Calu3 (cell line): ENCODE data around the gene LPCAT1. TPM values are rescaled to one million over a fixed set of nuclear protein-coding genes. Genes with fewer than 3 reads are reported as not detected.

Experiments used
- BruUV-seq: library from RNA; stranded (reverse); fragments of 400-500 nt; replicated peaks from 2 replicates; lab custom pipeline; 2021; lab: Mats Ljungman, UMichigan
- CTCF ChIA-PET: fragments of 300-600 bp; sonication (Branson Sonifier 250); formaldehyde crosslinking; loops from one replicate; lab custom pipeline; 2022; ENCODE audit warnings: antibody characterized with exemption; lab: Charles Lee
- DNase-seq: peaks from one replicate; pipeline ENCODE4 v3.0.0; 2022
- H3K27ac Mint-ChIP-seq: one replicate; pipeline ENCODE4 v1.8.0; 2022; ENCODE audit warnings: mixed read lengths; ENCODE audit not compliant: unreplicated experiment
- H3K27me3 Mint-ChIP-seq: one replicate; pipeline ENCODE4 v1.8.0; 2022; ENCODE audit warnings: mixed read lengths; ENCODE audit not compliant: unreplicated experiment
- H3K36me3 Mint-ChIP-seq: one replicate; pipeline ENCODE4 v1.8.0; 2022; ENCODE audit warnings: mild to moderate bottlenecking, moderate library complexity, mixed read lengths; ENCODE audit not compliant: insufficient read depth, unreplicated experiment
- H3K4me1 Mint-ChIP-seq: one replicate; pipeline ENCODE4 v1.8.0; 2022; ENCODE audit warnings: mild to moderate bottlenecking, low read depth, mixed read lengths; ENCODE audit not compliant: unreplicated experiment
- H3K4me3 Mint-ChIP-seq: one replicate; pipeline ENCODE4 v1.8.0; 2022; ENCODE audit warnings: mild to moderate bottlenecking, low read depth, moderate library complexity, mixed read lengths; ENCODE audit not compliant: unreplicated experiment
- H3K9me3 Mint-ChIP-seq: one replicate; pipeline ENCODE4 v1.8.0; 2022; ENCODE audit warnings: low read depth, mixed read lengths; ENCODE audit not compliant: unreplicated experiment
- CTCF ChIP-seq: fragments of 200-600 bp; IDR thresholded peaks from one replicate; pipeline ENCODE4 v1.8.0; 2022; ENCODE audit warnings: antibody characterized with exemption; ENCODE audit not compliant: unreplicated experiment
- intact Hi-C: fragments of 100-400 bp; cut with micrococcal nuclease; formaldehyde crosslinking; loops from one replicate; pipeline ENCODE4 v1.10.0; 2022; ENCODE audit not compliant: unreplicated experiment
- total RNA-seq: library from RNA; stranded (reverse); gene quantifications from 2 replicates; pipeline ENCODE4 v1.2.3, GENCODE V29; 2022

LPCAT1 gene
- total RNA-seq, 1 experiment from 2014 or later, result 42.3 TPM

GRCh38 chr5:1418238-1418920 lies 105.4 kb downstream of the LPCAT1 start:
- Mint-ChIP-seq H3K27ac (no peak overlapping the region), H3K9me3 (peaks cover 6% of the 10 kb centered on the region), H3K4me3 (no peak overlapping the region), H3K27me3 (peaks cover 28% of the 10 kb centered on the region), H3K36me3 (peaks cover 4% of the 10 kb centered on the region), H3K4me1 (no peaks in the 10 kb centered on the region)
- CTCF ChIA-PET, result interaction anchor here (0.6 kb wide), 1 partner anchor 909 kb away, joined by 3 read pairs; no protein-coding TSS in a partner anchor
- intact Hi-C loops, result no loop called here
- DNase-seq, result no peak
- no TSS peak for BruUV-seq
- no peak for TF ChIP-seq CTCF

DNA sequence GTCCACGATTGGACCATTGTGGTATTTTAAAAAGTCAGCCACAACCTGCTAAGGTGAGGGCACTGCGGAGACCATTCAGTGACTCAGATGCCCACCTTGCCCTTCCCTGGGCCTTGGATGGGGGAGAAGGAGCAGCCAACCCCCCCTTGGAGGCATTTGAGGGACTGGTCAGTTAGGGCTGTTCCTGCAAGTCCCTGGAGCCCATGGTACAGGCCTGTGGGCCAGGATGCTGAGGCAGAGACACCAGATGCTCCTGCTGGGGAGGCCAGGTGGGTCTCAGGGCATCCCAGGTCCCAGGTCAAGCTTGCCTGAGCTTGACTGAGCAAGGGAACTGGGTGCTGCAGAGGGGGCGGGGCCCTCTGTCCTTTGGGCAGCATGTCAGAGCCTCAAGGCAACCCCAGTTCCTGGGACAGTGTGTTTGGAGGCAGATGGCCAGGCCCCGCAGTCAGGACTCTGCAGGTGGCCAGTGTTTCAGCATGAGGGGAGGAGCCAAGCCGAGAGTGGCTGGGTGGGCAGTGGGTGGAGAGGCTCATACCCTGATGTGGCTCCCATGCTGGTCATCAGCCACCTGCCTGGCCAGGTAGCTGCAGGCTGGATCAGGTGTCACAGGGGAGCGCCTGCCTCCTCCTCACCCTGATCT lies 106.1 kb downstream of the LPCAT1 start:
- Mint-ChIP-seq H3K27me3 (peaks cover 29% of the 10 kb centered on the region), H3K9me3 (peaks cover 6% of the 10 kb centered on the region), H3K27ac (no peak overlapping the region), H3K4me3 (no peak overlapping the region), H3K36me3 (peaks cover 4% of the 10 kb centered on the region), H3K4me1 (no peaks in the 10 kb centered on the region)
- no peak for TF ChIP-seq CTCF
- no TSS peak for BruUV-seq
- CTCF ChIA-PET, result no interaction called here
- DNase-seq, result no peak
- intact Hi-C loops, result no loop called here

DNA sequence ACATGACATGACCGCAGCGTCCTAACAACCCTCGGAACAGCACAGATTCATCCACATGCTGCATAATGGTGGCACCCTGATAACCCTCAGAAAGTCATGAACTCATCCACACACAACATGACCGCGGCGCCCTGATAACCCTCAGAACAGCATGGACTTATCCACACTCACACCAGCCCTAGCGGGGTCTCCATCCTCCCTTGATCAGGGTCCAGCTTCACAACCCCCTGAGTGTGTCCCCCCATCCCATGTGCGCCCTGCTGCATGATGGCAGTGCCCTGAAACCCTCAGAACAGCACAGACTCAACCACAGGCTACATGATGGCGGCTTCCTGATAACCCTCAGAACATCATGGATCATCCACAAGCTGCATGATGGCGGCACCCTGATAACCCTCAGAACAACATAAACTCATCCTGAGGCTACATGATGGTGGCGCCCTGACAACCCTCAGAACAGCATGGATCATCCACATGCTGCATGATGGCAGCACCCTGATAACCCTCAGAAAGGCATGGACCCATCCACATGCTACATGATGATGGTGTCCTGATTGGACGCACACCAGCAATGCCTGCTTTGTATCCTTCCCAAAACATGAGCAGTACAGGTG lies 106.8 kb downstream of the LPCAT1 start:
- Mint-ChIP-seq H3K27ac (no peak overlapping the region), H3K36me3 (peaks cover 4% of the 10 kb centered on the region), H3K9me3 (peaks cover 6% of the 10 kb centered on the region), H3K4me1 (no peaks in the 10 kb centered on the region), H3K27me3 (peaks cover 37% of the 10 kb centered on the region), H3K4me3 (no peak overlapping the region)
- intact Hi-C loops, result no loop called here
- TF ChIP-seq CTCF, result no peak
- no peak for DNase-seq
- no TSS peak for BruUV-seq
- CTCF ChIA-PET, result no interaction called here

- Mint-ChIP-seq H3K9me3 (peaks cover 6% of the 10 kb centered on the region), H3K27me3 (peaks cover 49% of the 10 kb centered on the region), H3K4me3 (no peak overlapping the region), H3K36me3 (peaks cover 4% of the 10 kb centered on the region), H3K27ac (no peak overlapping the region), H3K4me1 (no peaks in the 10 kb centered on the region)
- no peak for TF ChIP-seq CTCF
- CTCF ChIA-PET, result no interaction called here
- intact Hi-C loops, result no loop called here
- BruUV-seq, result no TSS peak
- DNase-seq, result no peak
Observed at GRCh38 chr5:1415626-1416360, 108.0 kb downstream of the LPCAT1 start.
